MM.1S (cell line): ENCODE measurements around the gene CTRB1.

Source experiments
- CTCF ChIP-seq: fragments of 300-600 bp; sonication (generic); IDR thresholded peaks from 2 replicates; pipeline ENCODE4 v1.5.1; 2016; ENCODE audit warnings: antibody characterized with exemption, low read length, mixed read lengths
- EZH2 ChIP-seq: fragments of 300-600 bp; sonication (generic); optimal IDR thresholded peaks from 2 replicates; pipeline ENCODE3; 2017; ENCODE audit warnings: low read depth, mild to moderate bottlenecking, antibody characterized with exemption, low read length, mixed read lengths

- TF ChIP-seq CTCF: no peak
- TF ChIP-seq EZH2: no peak
Measured at GRCh38 chr16:75222271-75222783, 3.5 kb downstream of the CTRB1 start.
